HEK293 (cell line): ENCODE measurements around the gene DNAJC13.

Experiments used
- CTCF ChIP-seq: fragments of 450-650 bp; formaldehyde crosslinking; IDR thresholded peaks from 2 replicates; pipeline ENCODE4 v1.5.1; 2016; ENCODE audit warnings: missing biosample characterization, missing genetic modification characterization
- ELK4 ChIP-seq: IDR thresholded peaks from 2 replicates; pipeline ENCODE4 v1.6.1; 2011; ENCODE audit warnings: mild to moderate bottlenecking, low read depth, low read length, borderline replicate concordance
- GLIS1 ChIP-seq: fragments of 450-650 bp; formaldehyde crosslinking; IDR thresholded peaks from 2 replicates; pipeline ENCODE4 v1.5.1; 2016; ENCODE audit warnings: missing biosample characterization, missing genetic modification characterization
- RBAK ChIP-seq: fragments of 450-650 bp; formaldehyde crosslinking; IDR thresholded peaks from 2 replicates; pipeline ENCODE4 v1.5.1; 2016; ENCODE audit warnings: missing biosample characterization, missing genetic modification characterization
- ZBTB7A ChIP-seq: fragments of 450-650 bp; formaldehyde crosslinking; IDR thresholded peaks from 2 replicates; pipeline ENCODE4 v1.5.1; 2016; ENCODE audit warnings: low read depth, missing biosample characterization, missing genetic modification characterization
- ZFP3 ChIP-seq: fragments of 450-650 bp; formaldehyde crosslinking; IDR thresholded peaks from 2 replicates; pipeline ENCODE4 v1.5.1; 2016; ENCODE audit warnings: low read depth, missing biosample characterization, missing genetic modification characterization
- ZNF830 ChIP-seq: fragments of 450-650 bp; IDR thresholded peaks from 2 replicates; pipeline ENCODE4 v1.5.0; 2018; ENCODE audit warnings: missing biosample characterization, missing genetic modification characterization, low read depth, mild to moderate bottlenecking, moderate library complexity

- no peak for TF ChIP-seq GLIS1 (tag by site-specific recombination)
- no peak for TF ChIP-seq ELK4
- TF ChIP-seq CTCF (tag by site-specific recombination), result no peak
- no peak for TF ChIP-seq ZNF830
- no peak for TF ChIP-seq ZBTB7A (tag by site-specific recombination)
- TF ChIP-seq ZFP3 (tag by site-specific recombination), result no peak
- no peak for TF ChIP-seq RBAK (tag by site-specific recombination)
These were observed 156.5 kb downstream of the DNAJC13 start for GRCh38 chr3:132573797-132574211.
